H9 (cell line): ENCODE data around the gene NPHP1. TPM values are rescaled to one million over a fixed set of nuclear protein-coding genes. Genes with fewer than 3 reads are reported as not detected.

Experiments used
- DNase-seq: peaks from one replicate; pipeline ENCODE4 v3.0.0-alpha.2; 2017
- H2AFZ ChIP-seq: one replicate; pipeline ENCODE4 v1.6.1; 2013; ENCODE audit warnings: mild to moderate bottlenecking, low read length, control low read depth, moderate library complexity
- H2AK5ac ChIP-seq: 2 replicates; pipeline ENCODE4 v1.6.1; 2013; ENCODE audit warnings: low read length, control low read depth, mixed read lengths; ENCODE audit not compliant: insufficient read length
- H2BK120ac ChIP-seq: one replicate; pipeline ENCODE4 v1.6.1; 2013; ENCODE audit warnings: low read depth, mild to moderate bottlenecking, low read length, control low read depth, inconsistent platforms; ENCODE audit not compliant: poor library complexity, severe bottlenecking
- H2BK12ac ChIP-seq: 2 replicates; pipeline ENCODE4 v1.6.1; 2013; ENCODE audit warnings: low read length, control low read depth, mixed read lengths, low read depth; ENCODE audit not compliant: insufficient read length
- H2BK15ac ChIP-seq: 2 replicates; pipeline ENCODE4 v1.6.1; 2013; ENCODE audit warnings: low read depth, low read length, control low read depth
- H2BK20ac ChIP-seq: one replicate; pipeline ENCODE4 v1.6.1; 2013; ENCODE audit warnings: low read depth, mild to moderate bottlenecking, low read length, control low read depth, inconsistent platforms; ENCODE audit not compliant: poor library complexity, severe bottlenecking
- H2BK5ac ChIP-seq: 2 replicates; pipeline ENCODE4 v1.6.1; 2013; ENCODE audit warnings: low read length, control low read depth, mixed read lengths; ENCODE audit not compliant: insufficient read length
- H3K14ac ChIP-seq: 2 replicates; pipeline ENCODE4 v1.6.1; 2013; ENCODE audit warnings: low read length, control low read depth; ENCODE audit not compliant: insufficient read depth
- H3K18ac ChIP-seq: 2 replicates; pipeline ENCODE4 v1.6.1; 2013; ENCODE audit warnings: low read depth, mild to moderate bottlenecking, mixed read lengths, low read length, control low read depth; ENCODE audit not compliant: insufficient read length
- H3K23ac ChIP-seq: 2 replicates; pipeline ENCODE4 v1.6.1; 2013; ENCODE audit warnings: low read length, control low read depth, mixed read lengths, low read depth; ENCODE audit not compliant: insufficient read length
- H3K23me2 ChIP-seq: 2 replicates; pipeline ENCODE4 v1.6.1; 2013; ENCODE audit warnings: low read depth, mild to moderate bottlenecking, mixed read lengths, low read length, control low read depth; ENCODE audit not compliant: insufficient read length, poor library complexity, severe bottlenecking
- H3K27ac ChIP-seq: 2 replicates; pipeline ENCODE4 v1.5.1; 2013; ENCODE audit warnings: low read length, control low read depth, mixed read lengths, low read depth; ENCODE audit not compliant: insufficient read length
- H3K27me3 ChIP-seq: 2 replicates; pipeline ENCODE4 v1.6.1; 2013; ENCODE audit warnings: low read length, control low read depth, inconsistent platforms; ENCODE audit not compliant: insufficient read depth
- H3K4ac ChIP-seq: 2 replicates; pipeline ENCODE4 v1.6.1; 2013; ENCODE audit warnings: low read depth, mild to moderate bottlenecking, control low read depth, inconsistent platforms, low read length, moderate library complexity
- H3K4me1 ChIP-seq: 2 replicates; pipeline ENCODE4 v1.6.1; 2013; ENCODE audit warnings: low read length, control low read depth, inconsistent platforms; ENCODE audit not compliant: insufficient read depth
- H3K4me2 ChIP-seq: 2 replicates; pipeline ENCODE4 v1.6.1; 2013; ENCODE audit warnings: low read length, control low read depth, mixed read lengths; ENCODE audit not compliant: insufficient read length, insufficient read depth
- H3K56ac ChIP-seq: 2 replicates; pipeline ENCODE4 v1.6.1; 2013; ENCODE audit warnings: low read depth, mild to moderate bottlenecking, mixed read lengths, low read length, control low read depth; ENCODE audit not compliant: insufficient read length
- H3K79me1 ChIP-seq: 2 replicates; pipeline ENCODE4 v1.6.1; 2013; ENCODE audit warnings: low read depth, mild to moderate bottlenecking, moderate library complexity, low read length, control low read depth, inconsistent platforms; ENCODE audit not compliant: insufficient read depth, poor library complexity, severe bottlenecking
- H3K79me2 ChIP-seq: 2 replicates; pipeline ENCODE4 v1.6.1; 2013; ENCODE audit warnings: low read length, control low read depth, inconsistent platforms; ENCODE audit not compliant: insufficient read depth
- H3K9ac ChIP-seq: 2 replicates; pipeline ENCODE4 v1.6.1; 2013; ENCODE audit warnings: low read length, control low read depth, mixed read lengths; ENCODE audit not compliant: insufficient read length; ENCODE audit errors: extremely low read depth
- H3K9me3 ChIP-seq: one replicate; pipeline ENCODE4 v1.6.1; 2013; ENCODE audit warnings: low read depth, low read length, inconsistent platforms; ENCODE audit not compliant: control insufficient read depth
- H3T11ph ChIP-seq: one replicate; pipeline ENCODE4 v1.6.1; 2013; ENCODE audit warnings: mild to moderate bottlenecking, low read length, control low read depth, inconsistent platforms
- H4K20me1 ChIP-seq: one replicate; pipeline ENCODE4 v1.6.1; 2013; ENCODE audit not compliant: control insufficient read depth, insufficient read length, insufficient read depth
- H4K5ac ChIP-seq: 2 replicates; pipeline ENCODE4 v1.6.1; 2013; ENCODE audit warnings: low read depth, mild to moderate bottlenecking, mixed read lengths, low read length, control low read depth; ENCODE audit not compliant: insufficient read length
- H4K8ac ChIP-seq: replicated peaks from 2 replicates; pipeline ENCODE4 v1.6.1; 2013; ENCODE audit warnings: low read length, control low read depth, mixed read lengths, low read depth; ENCODE audit not compliant: insufficient read length
- H4K91ac ChIP-seq: 2 replicates; pipeline ENCODE4 v1.6.1; 2013; ENCODE audit warnings: low read depth, mild to moderate bottlenecking, moderate library complexity, mixed read lengths, low read length, control low read depth; ENCODE audit not compliant: insufficient read length
- H3K27ac Mint-ChIP-seq, 3 experiments: 2 replicates in 2 of 3; 3 replicates in 1 of 3; pipeline ENCODE4 v1.8.0; 2020 to 2021; ENCODE audit warnings: mixed read lengths in 3 of 3, mild to moderate bottlenecking in 1 of 3, moderate library complexity in 1 of 3
- H3K27me3 Mint-ChIP-seq: 2 replicates; pipeline ENCODE4 v1.8.0; 2021; ENCODE audit warnings: low read depth, mild to moderate bottlenecking, moderate library complexity, mixed read lengths
- H3K36me3 Mint-ChIP-seq, 3 experiments: 2 replicates in 2 of 3; 3 replicates in 1 of 3; pipeline ENCODE4 v1.8.0; 2020 to 2021; ENCODE audit warnings: low read depth in 3 of 3, mixed read lengths in 3 of 3; ENCODE audit not compliant: insufficient read depth in 1 of 3
- H3K4me1 Mint-ChIP-seq, 2 experiments: 2 replicates each; pipeline ENCODE4 v1.8.0; 2020; ENCODE audit warnings: mixed read lengths in 2 of 2
- H3K4me3 Mint-ChIP-seq, 2 experiments: 2 replicates in 1 of 2; 3 replicates in 1 of 2; pipeline ENCODE4 v1.8.0; 2020 to 2021; ENCODE audit warnings: mild to moderate bottlenecking in 2 of 2, mixed read lengths in 2 of 2, moderate library complexity in 1 of 2
- H3K9me3 Mint-ChIP-seq, 2 experiments: 2 replicates in 1 of 2; 3 replicates in 1 of 2; pipeline ENCODE4 v1.8.0; 2020; ENCODE audit warnings: mild to moderate bottlenecking in 2 of 2, mixed read lengths in 2 of 2, moderate library complexity in 1 of 2
- CTCF ChIP-seq: fragments of 200-600 bp; sonication (generic); conservative IDR thresholded peaks from 3 replicates; pipeline ENCODE4 v1.8.0; 2021; ENCODE audit warnings: antibody characterized with exemption, mild to moderate bottlenecking
- WGBS: extraction: QIAGEN DNeasy Blood & Tissue Kit; methylation state at CpG from one replicate; pipeline ENCODE4 v1.1.7; 2013; ENCODE audit warnings: missing lambda C conversion rate, low lambda C conversion rate, mixed read lengths; ENCODE audit not compliant: insufficient read length; ENCODE audit errors: extremely low coverage; 5-methylcytosine and 5-hydroxymethylcytosine counted together
- total RNA-seq: library from RNA; stranded (reverse); gene quantifications from 2 replicates; pipeline ENCODE4 v1.2.1, GENCODE V29; 2021

Gene NPHP1
- total RNA-seq, 1 experiment from 2014 or later = 2.1 TPM

- Histone ChIP-seq H2BK120ac (no peak overlapping the region), H4K20me1 (no peaks in the 10 kb centered on the region), H2BK20ac (no peak overlapping the region), H4K8ac (no peak overlapping the region), H4K91ac (no peak overlapping the region), H3K4ac (no peak overlapping the region), H2AK5ac (no peak overlapping the region), H3K14ac (no peak overlapping the region), H2BK12ac (no peak overlapping the region), H3K23me2 (no peaks in the 10 kb centered on the region), H3K18ac (no peak overlapping the region), H3K27ac (no peak overlapping the region), H3K56ac (no peak overlapping the region), H3K9me3 (no peaks in the 10 kb centered on the region), H3K27me3 (no peaks in the 10 kb centered on the region), H3K79me1 (no peaks in the 10 kb centered on the region), H2BK5ac (no peak overlapping the region), H3K79me2 (no peaks in the 10 kb centered on the region), H3K9ac (no peak overlapping the region), H4K5ac (no peak overlapping the region), H3K23ac (no peak overlapping the region), H2AFZ (no peak overlapping the region), H3K4me2 (no peak overlapping the region), H3K4me1 (no peaks in the 10 kb centered on the region), H3T11ph (no peak overlapping the region), H2BK15ac (no peak overlapping the region)
- Mint-ChIP-seq H3K27me3 (no peaks in the 10 kb centered on the region), H3K4me1 (no peaks in the 10 kb centered on the region), H3K36me3 (peaks cover 0 to 2% (median 0%) of the 10 kb centered on the region in 3 experiments; a peak in 3 of 7 replicates), H3K9me3 (peaks cover 5 to 6% of the 10 kb centered on the region in 2 experiments; a peak in 2 of 5 replicates), H3K4me3 (no peak overlapping the region), H3K27ac (no peak overlapping the region)
- no peak for TF ChIP-seq CTCF
- WGBS = no CpG with 5 or more reads among the region's 2 CpGs
- no peak for DNase-seq
Measured at GRCh38 chr2:110131166-110131565, 73.6 kb downstream of the NPHP1 start.
